Activated naive CD8-positive, alpha-beta T cell treated with anti-CD3 and anti-CD28 coated beads, Interleukin-2, amount 10 ng/mL, durations not matched to agents 7 days and 5 days (primary cell): ENCODE measurements around the gene RAB13. TPM values are rescaled to one million over a fixed set of nuclear protein-coding genes. Genes with fewer than 3 reads are reported as not detected.
A peak's percentile ranks its signal among the peaks of the same experiment; 100 is the strongest.
"Not testable (repeated sequence)": the region's sequence is repeated elsewhere in the genome, so short reads cannot be mapped to it uniquely, and the experiment has no call there.

Source experiments
- ATAC-seq: fragments of 150-1000 bp; cut with Tn5 transposase; one replicate; pipeline ENCODE4 v1.10.0; 2021; ENCODE audit warnings: low read depth, moderate library complexity
- POLR2A ChIA-PET: fragments of 350-600 bp; sonication (Branson Sonifier 250); formaldehyde crosslinking; loops from one replicate; lab custom pipeline; 2021; ENCODE audit warnings: antibody characterized with exemption; lab: Charles Lee
- DNase-seq: peaks from one replicate; pipeline ENCODE4 v3.0.0; 2021
- H3K27ac Mint-ChIP-seq: one replicate; pipeline ENCODE4 v1.8.0; 2022; ENCODE audit warnings: mild to moderate bottlenecking, mixed read lengths
- H3K27me3 Mint-ChIP-seq: one replicate; pipeline ENCODE4 v1.8.0; 2022; ENCODE audit warnings: mild to moderate bottlenecking, moderate library complexity, mixed read lengths
- H3K36me3 Mint-ChIP-seq: one replicate; pipeline ENCODE4 v1.8.0; 2021; ENCODE audit warnings: mild to moderate bottlenecking, mixed read lengths
- H3K4me1 Mint-ChIP-seq: one replicate; pipeline ENCODE4 v1.8.0; 2021; ENCODE audit warnings: mixed read lengths
- H3K4me3 Mint-ChIP-seq: one replicate; pipeline ENCODE4 v1.8.0; 2022; ENCODE audit warnings: mild to moderate bottlenecking, moderate library complexity, mixed read lengths
- H3K9me3 Mint-ChIP-seq: one replicate; pipeline ENCODE4 v1.8.0; 2021; ENCODE audit warnings: mixed read lengths
- total RNA-seq, 2 experiments: library from RNA; stranded (reverse); gene quantifications; one replicate each; pipeline ENCODE4 v1.2.3, GENCODE V29; 2021

The RAB13 gene
- total RNA-seq, result 1 to 10 TPM; 7.5 to 8.0 TPM

GRCh38 chr1:153985941-153986761 is at the start of gene RAB13:
RAB13 (minus strand) TSS chr1:153986339; CDS start chr1:153986236, 103 bp downstream.
- no peaks in the 10 kb centered on the region for H3K27me3 Mint-ChIP-seq
- DNase-seq (peak; percentile 47), ATAC-seq (no peak)
- peaks cover under 1% of the 10 kb centered on the region for H3K36me3 Mint-ChIP-seq
- H3K4me1 Mint-ChIP-seq, result peaks cover 37% of the 10 kb centered on the region
- POLR2A ChIA-PET, result interaction anchor here (0.6 to 3.1 kb wide), 17 partner anchors 9 to 441 kb away, joined by 3 to 25 read pairs (median 4); partner anchors contain the start of genes CHTOP, CREB3L4, DENND4B and GATAD2B
- peak within 1 kb of the TSS; percentile 82 for H3K4me3 Mint-ChIP-seq
- H3K27ac Mint-ChIP-seq, result peak within 1 kb of the TSS; percentile 90
- no peaks in the 10 kb centered on the region for H3K9me3 Mint-ChIP-seq

- H3K4me1 Mint-ChIP-seq, H3K27ac Mint-ChIP-seq, H3K27me3 Mint-ChIP-seq, DNase-seq, H3K36me3 Mint-ChIP-seq, H3K4me3 Mint-ChIP-seq, ATAC-seq, H3K9me3 Mint-ChIP-seq, POLR2A ChIA-PET: not testable (repeated sequence)
Measured at GRCh38 chr1:154033697-154034096, 47.6 kb upstream of the RAB13 start.

- Mint-ChIP-seq H3K27ac (no peak overlapping the region), H3K4me1 (no peaks in the 10 kb centered on the region), H3K36me3 (no peaks in the 10 kb centered on the region), H3K9me3 (no peaks in the 10 kb centered on the region), H3K27me3 (no peaks in the 10 kb centered on the region), H3K4me3 (no peak overlapping the region)
- POLR2A ChIA-PET, result no interaction called here
- ATAC-seq (no peak), DNase-seq (no peak)
Measured at GRCh38 chr1:154019940-154020339, 33.8 kb upstream of the RAB13 start.

- DNase-seq (no peak), ATAC-seq (no peak)
- H3K27ac Mint-ChIP-seq, result no peak overlapping the region
- H3K9me3 Mint-ChIP-seq, result no peaks in the 10 kb centered on the region
- H3K4me3 Mint-ChIP-seq, result no peak overlapping the region
- no peaks in the 10 kb centered on the region for H3K4me1 Mint-ChIP-seq
- no peaks in the 10 kb centered on the region for H3K27me3 Mint-ChIP-seq
- no peaks in the 10 kb centered on the region for H3K36me3 Mint-ChIP-seq
- POLR2A ChIA-PET, result no interaction called here
Measured at GRCh38 chr1:154019269-154019668, 33.1 kb upstream of the RAB13 start.

- H3K4me1 Mint-ChIP-seq, result no peaks in the 10 kb centered on the region
- no peaks in the 10 kb centered on the region for H3K27me3 Mint-ChIP-seq
- H3K4me3 Mint-ChIP-seq, result no peak overlapping the region
- ATAC-seq (no peak), DNase-seq (no peak)
- POLR2A ChIA-PET, result no interaction called here
- H3K9me3 Mint-ChIP-seq, result no peaks in the 10 kb centered on the region
- no peaks in the 10 kb centered on the region for H3K36me3 Mint-ChIP-seq
- H3K27ac Mint-ChIP-seq, result no peak overlapping the region
Measured at GRCh38 chr1:154014154-154014907, 28.2 kb upstream of the RAB13 start.

GRCh38 chr1:154012543-154012942 is 26.4 kb upstream of the RAB13 start:
- H3K27ac Mint-ChIP-seq, H3K36me3 Mint-ChIP-seq, ATAC-seq, POLR2A ChIA-PET, H3K27me3 Mint-ChIP-seq, H3K9me3 Mint-ChIP-seq, H3K4me1 Mint-ChIP-seq, H3K4me3 Mint-ChIP-seq, DNase-seq: not testable (repeated sequence)

- Mint-ChIP-seq H3K4me3 (no peak overlapping the region), H3K4me1 (no peaks in the 10 kb centered on the region), H3K27ac (no peak overlapping the region), H3K9me3 (no peaks in the 10 kb centered on the region), H3K27me3 (no peaks in the 10 kb centered on the region), H3K36me3 (no peaks in the 10 kb centered on the region)
- ATAC-seq (no peak), DNase-seq (no peak)
- POLR2A ChIA-PET, result no interaction called here
Measured at GRCh38 chr1:154012129-154012528, 26.0 kb upstream of the RAB13 start.

GRCh38 chr1:154006136-154006535 is 20.0 kb upstream of the RAB13 start:
- H3K36me3 Mint-ChIP-seq, result no peaks in the 10 kb centered on the region
- H3K9me3 Mint-ChIP-seq, result no peaks in the 10 kb centered on the region
- no peaks in the 10 kb centered on the region for H3K27me3 Mint-ChIP-seq
- H3K4me1 Mint-ChIP-seq, result no peaks in the 10 kb centered on the region
- DNase-seq (no peak), ATAC-seq (no peak)
- POLR2A ChIA-PET, result no interaction called here
- no peak overlapping the region for H3K27ac Mint-ChIP-seq
- H3K4me3 Mint-ChIP-seq, result no peak overlapping the region

GRCh38 chr1:154000420-154000819 is 14.3 kb upstream of the RAB13 start:
- no peak for ATAC-seq
- POLR2A ChIA-PET, result interaction anchor here (1.5 kb wide), 1 partner anchor 10 kb away, joined by 5 read pairs; the partner anchor contains the start of gene RPS27
- Mint-ChIP-seq H3K27me3 (no peaks in the 10 kb centered on the region), H3K9me3 (no peaks in the 10 kb centered on the region), H3K36me3 (peaks cover 8% of the 10 kb centered on the region), H3K4me3 (no peak overlapping the region), H3K27ac (no peak overlapping the region), H3K4me1 (peaks cover under 1% of the 10 kb centered on the region)
- DNase-seq, result no peak

GRCh38 chr1:153996882-153997281 is 10.7 kb upstream of the RAB13 start:
- H3K4me3 Mint-ChIP-seq, POLR2A ChIA-PET, DNase-seq, H3K27ac Mint-ChIP-seq, H3K27me3 Mint-ChIP-seq, ATAC-seq, H3K9me3 Mint-ChIP-seq: not testable (repeated sequence)
- H3K36me3 Mint-ChIP-seq, result peaks cover 26% of the 10 kb centered on the region
- peaks cover 14% of the 10 kb centered on the region for H3K4me1 Mint-ChIP-seq

- POLR2A ChIA-PET, result no interaction called here
- Mint-ChIP-seq H3K4me3 (no peak overlapping the region), H3K9me3 (no peaks in the 10 kb centered on the region), H3K27ac (no peak overlapping the region), H3K27me3 (no peaks in the 10 kb centered on the region), H3K4me1 (peaks cover 18% of the 10 kb centered on the region), H3K36me3 (peaks cover 34% of the 10 kb centered on the region)
- no peak for DNase-seq
- no peak for ATAC-seq
Measured at GRCh38 chr1:153995640-153996039, 9.5 kb upstream of the RAB13 start.

GRCh38 chr1:153995202-153995601 is 9.1 kb upstream of the RAB13 start:
- Mint-ChIP-seq H3K36me3 (peaks cover 34% of the 10 kb centered on the region), H3K4me1 (peaks cover 20% of the 10 kb centered on the region), H3K9me3 (no peaks in the 10 kb centered on the region), H3K27me3 (no peaks in the 10 kb centered on the region), H3K4me3 (no peak overlapping the region), H3K27ac (no peak overlapping the region)
- DNase-seq (no peak), ATAC-seq (no peak)
- POLR2A ChIA-PET, result interaction anchor here (0.7 kb wide), 1 partner anchor 104 kb away, joined by 3 read pairs; no protein-coding TSS in a partner anchor

- H3K36me3 Mint-ChIP-seq, result peaks cover 34% of the 10 kb centered on the region
- no peak for DNase-seq
- no peaks in the 10 kb centered on the region for H3K27me3 Mint-ChIP-seq
- peak overlapping the region; percentile 93 for H3K4me3 Mint-ChIP-seq
- H3K4me1 Mint-ChIP-seq, result peaks cover 30% of the 10 kb centered on the region
- POLR2A ChIA-PET, result interaction anchor here (0.8 to 3.5 kb wide), 13 partner anchors 15 to 358 kb away, joined by 3 to 29 read pairs (median 9); partner anchors contain the start of genes CHTOP, CREB3L4, DENND4B and INTS3
- H3K9me3 Mint-ChIP-seq, result no peaks in the 10 kb centered on the region
- ATAC-seq, result no peak
- H3K27ac Mint-ChIP-seq, result peak overlapping the region; percentile 98
Measured at GRCh38 chr1:153991806-153992205, 5.7 kb upstream of the RAB13 start.
